Activated CD8-positive, alpha-beta T cell treated with anti-CD3 and anti-CD28 coated beads, Interleukin-2, amount 10 ng/mL, durations not matched to agents 7 days and 5 days (primary cell): ENCODE measurements around the gene ST3GAL4. TPM values are rescaled to one million over a fixed set of nuclear protein-coding genes. Genes with fewer than 3 reads are reported as not detected.

Source experiments
- total RNA-seq, 2 experiments: library from RNA; stranded (reverse); gene quantifications; one replicate each; pipeline ENCODE4 v1.2.3, GENCODE V29; 2021

ST3GAL4 gene
- total RNA-seq, 2 experiments from 2014 or later: 10.3 to 11.8 TPM

Other genes starting within 250 kb of the ST3GAL4 start
- gene RPUSD4, start 144.0 kb upstream of the ST3GAL4 start, total RNA-seq: 10 to 100 TPM; 31.6 to 32.1 TPM
- gene FAM118B, start 143.9 kb upstream of the ST3GAL4 start, total RNA-seq: 10 to 100 TPM; 11.8 to 12.8 TPM
- gene SRPRA, start 86.8 kb upstream of the ST3GAL4 start, total RNA-seq: 100 to 1,000 TPM in 1 of 2 experiments, 10 to 100 TPM in 1; 99.0 to 103 TPM
- gene FOXRED1, start 86.5 kb upstream of the ST3GAL4 start, total RNA-seq: 10 to 100 TPM; 46.5 to 50.4 TPM
- 10 to 100 TPM; 15.3 to 15.4 TPM for gene TIRAP, start 72.6 kb upstream of the ST3GAL4 start, total RNA-seq
- gene DCPS, start 51.6 kb upstream of the ST3GAL4 start, total RNA-seq: 10 to 100 TPM; 21.8 to 22.5 TPM